Stimulated activated CD4-positive, alpha-beta T cell treated with anti-CD3 and anti-CD28 coated beads, TNF-alpha, amount 100 ng/mL, for 48 hours (primary cell): Measurements from ENCODE around the gene BMP2K.

Source experiments
- DNase-seq, 3 donors: peaks; one replicate each; pipeline ENCODE4 v3.0.0-alpha.2; 2020; ENCODE audit warnings: low read depth in 3 of 3

Gene BMP2K

DNA sequence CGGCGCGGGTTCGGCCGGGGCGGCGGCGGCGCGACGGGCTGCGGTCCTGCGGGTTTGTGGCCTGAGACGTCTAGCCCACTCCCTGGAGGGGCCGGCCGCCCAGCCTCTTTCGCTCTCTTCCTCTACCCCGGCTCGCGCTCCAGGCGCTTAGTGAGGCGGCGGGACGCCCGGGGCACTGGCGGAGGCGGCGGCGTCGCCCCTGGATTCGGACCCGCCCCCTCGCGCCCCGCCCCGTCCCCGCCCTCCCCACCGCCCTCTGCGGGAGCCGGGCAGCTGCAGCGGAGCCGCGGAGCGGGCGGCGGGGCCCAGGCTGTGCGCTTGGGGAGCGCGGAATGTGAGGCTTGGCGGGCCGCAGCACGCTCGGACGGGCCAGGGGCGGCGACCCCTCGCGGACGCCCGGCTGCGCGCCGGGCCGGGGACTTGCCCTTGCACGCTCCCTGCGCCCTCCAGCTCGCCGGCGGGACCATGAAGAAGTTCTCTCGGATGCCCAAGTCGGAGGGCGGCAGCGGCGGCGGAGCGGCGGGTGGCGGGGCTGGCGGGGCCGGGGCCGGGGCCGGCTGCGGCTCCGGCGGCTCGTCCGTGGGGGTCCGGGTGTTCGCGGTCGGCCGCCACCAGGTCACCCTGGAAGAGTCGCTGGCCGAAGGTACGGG is at the start of gene BMP2K:
BMP2K (plus strand) TSS at position 272 of the 650 bp plus-strand sequence; CDS start at position 466, 194 bp downstream.
- peak; percentile 53 to 72 (median 58) for DNase-seq

DNA sequence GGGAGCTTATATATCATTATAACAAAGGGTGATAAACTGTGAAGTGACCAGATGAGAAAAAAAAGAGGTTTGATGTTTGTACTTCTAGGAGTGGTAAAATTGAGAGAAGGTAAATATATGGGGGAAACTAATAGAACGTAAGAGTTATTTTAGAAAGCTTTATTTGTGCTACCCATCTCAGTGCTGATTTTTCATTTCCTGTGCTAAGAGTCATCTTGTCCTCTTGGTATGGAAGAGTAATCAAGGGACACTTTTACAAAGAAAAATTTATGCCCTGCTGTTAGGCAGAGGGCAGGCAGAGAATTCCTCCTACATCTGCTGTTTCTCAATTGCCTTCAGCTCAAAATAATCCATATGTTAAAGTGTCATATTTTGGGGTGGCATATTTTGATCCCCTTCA is 49.6 kb upstream of the BMP2K start:
- DNase-seq: no peak

DNA sequence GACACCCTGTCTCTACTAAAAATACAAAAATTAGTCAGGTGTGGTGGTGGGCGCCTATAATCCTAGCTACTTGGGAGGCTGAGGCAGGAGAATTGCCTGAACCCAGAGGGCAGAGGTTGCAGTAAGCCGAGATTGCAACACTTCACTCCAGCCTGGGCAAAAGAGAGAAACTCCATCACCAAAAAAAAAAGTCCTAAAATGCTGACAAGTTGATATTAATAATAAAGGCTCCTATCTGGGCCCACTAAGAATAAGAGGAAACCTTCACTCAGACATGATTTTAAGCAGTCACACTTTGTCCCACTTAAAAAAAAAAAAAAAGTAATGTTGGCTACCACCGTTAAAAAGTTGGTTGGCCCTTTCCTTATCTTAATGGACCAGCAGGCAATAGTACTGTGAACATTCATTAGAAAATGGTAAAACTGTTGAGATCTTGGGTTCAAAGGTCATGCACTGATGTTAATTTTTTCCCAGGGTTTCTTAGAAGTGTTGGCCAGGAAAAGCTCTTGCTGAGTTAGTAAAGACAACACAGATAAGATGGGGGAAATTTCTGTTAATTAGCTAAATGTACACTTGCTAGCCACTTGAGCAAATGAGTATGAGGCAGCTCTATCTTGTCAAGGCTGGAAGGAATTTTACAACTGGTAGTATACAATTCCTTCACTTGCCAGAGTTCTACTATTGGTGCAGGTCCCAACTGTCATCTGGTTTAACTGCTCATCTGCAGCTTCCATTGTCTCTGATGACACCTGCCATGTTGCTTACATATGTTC is 43.6 kb upstream of the BMP2K start:
- no peak for DNase-seq

DNA sequence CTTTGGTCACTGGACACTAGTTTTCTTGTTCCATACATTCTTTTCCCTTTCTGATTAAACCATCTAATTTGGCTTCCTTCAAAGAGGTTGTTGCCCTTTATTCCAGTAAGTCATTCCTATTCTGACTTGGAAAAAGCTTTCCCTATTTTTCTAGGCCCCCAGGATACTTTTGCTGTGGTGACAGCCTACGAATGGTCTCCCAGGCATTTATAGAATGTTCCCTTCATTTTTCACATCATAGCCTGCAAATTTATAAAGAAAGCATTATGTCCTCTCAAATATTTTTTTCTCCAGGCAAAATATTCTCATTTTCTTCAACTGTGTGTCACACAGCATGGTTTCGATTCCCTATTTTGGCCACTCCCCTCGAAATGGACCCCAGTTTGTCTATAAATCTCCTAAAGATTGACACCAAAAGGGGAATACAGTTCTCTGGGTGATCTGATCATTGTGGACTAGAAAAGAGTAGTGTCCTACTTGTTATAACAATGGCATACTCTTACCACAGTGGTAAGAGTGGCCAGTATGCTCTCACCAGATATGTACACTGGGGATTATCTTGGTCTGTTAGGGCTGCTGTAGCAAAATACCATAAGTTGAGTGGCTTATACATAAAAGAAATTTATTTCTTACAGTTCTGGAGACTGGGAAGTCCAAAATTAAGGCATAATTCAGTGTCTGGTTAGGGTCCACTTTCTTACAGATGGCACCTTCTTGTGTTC is 41.5 kb upstream of the BMP2K start:
- no peak for DNase-seq

GRCh38 chr4:78735697-78736096 is 40.5 kb upstream of the BMP2K start:
- DNase-seq: no peak

DNA sequence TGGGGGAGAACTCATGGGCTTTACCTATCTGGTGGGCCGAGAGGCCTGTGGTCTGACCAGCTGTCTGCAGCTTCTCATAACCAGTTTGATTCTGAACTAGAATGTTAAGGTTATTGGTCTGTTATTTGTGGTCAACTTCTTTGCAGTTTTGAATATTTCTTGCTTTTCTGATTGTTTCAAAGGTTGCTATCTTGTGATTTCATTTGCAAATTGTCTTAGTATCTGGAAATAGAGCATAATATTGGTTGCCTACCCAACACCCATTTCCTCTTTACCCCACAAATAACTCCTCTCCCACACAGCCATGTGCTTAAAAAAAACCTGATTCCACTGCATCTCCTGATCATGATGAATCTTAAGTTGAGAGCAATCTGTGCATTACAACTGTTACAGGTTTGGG is 39.1 kb upstream of the BMP2K start:
- DNase-seq: no peak

GRCh38 chr4:78737973-78738372 is 38.2 kb upstream of the BMP2K start:
- no peak for DNase-seq

DNA sequence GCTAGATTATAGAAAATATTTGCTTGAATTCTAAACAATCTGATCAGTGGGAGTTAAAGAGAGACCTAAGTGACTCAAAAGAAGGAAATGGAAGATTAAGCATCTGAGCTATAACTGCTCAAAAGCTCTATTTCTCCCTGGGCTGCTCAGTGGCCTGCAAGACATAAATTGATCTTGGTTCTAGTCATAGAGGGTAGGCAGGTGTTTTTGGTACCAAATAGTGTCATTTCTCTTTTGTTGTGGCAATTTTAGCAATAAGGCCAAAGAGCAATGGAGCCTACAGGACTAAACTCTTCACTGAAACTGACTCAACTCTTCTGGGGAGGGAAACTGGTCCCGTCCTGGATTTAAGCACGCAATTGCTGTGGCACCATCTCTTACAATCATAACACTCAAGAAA is 33.9 kb upstream of the BMP2K start:
- DNase-seq: no peak

DNA sequence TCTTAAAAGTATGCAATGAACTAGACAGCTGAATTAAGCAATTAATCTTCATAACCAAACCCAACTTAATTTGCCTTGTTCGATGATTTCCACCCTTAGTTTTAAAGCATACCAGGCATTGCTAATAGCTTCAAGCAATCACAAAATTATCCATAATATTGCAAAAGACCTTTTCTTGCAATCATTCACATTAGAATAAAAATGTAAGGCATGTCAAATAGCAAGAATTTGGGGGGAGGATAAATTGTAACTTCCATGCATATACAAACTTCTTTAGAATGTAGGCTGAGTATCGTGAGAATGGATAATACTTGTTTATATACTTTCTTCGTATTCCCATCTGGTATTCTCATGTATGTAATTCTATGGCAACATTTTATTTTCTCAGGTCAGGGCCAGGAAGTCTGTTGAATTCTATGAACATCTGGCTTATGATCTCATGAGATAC is 28.7 kb upstream of the BMP2K start:
- no peak for DNase-seq

DNA sequence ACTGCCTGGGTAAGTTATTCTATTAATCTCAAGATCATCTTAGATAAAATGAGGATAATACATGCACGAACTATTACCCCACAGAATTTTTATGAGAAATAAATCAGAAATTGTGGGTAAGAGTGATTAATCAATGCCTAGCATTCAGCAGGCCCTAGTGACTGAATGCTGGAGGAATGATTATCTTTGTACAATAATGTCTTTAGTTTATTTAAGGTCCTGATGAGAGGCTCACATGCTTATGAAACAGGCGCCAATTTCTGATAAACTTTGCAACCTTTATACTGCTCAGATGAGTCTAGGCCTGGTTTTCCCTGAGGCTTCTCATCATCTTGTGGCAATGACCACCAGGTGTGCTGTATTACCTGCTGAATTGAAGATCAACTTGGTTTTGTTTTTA is 27.8 kb upstream of the BMP2K start:
- DNase-seq: no peak

DNA sequence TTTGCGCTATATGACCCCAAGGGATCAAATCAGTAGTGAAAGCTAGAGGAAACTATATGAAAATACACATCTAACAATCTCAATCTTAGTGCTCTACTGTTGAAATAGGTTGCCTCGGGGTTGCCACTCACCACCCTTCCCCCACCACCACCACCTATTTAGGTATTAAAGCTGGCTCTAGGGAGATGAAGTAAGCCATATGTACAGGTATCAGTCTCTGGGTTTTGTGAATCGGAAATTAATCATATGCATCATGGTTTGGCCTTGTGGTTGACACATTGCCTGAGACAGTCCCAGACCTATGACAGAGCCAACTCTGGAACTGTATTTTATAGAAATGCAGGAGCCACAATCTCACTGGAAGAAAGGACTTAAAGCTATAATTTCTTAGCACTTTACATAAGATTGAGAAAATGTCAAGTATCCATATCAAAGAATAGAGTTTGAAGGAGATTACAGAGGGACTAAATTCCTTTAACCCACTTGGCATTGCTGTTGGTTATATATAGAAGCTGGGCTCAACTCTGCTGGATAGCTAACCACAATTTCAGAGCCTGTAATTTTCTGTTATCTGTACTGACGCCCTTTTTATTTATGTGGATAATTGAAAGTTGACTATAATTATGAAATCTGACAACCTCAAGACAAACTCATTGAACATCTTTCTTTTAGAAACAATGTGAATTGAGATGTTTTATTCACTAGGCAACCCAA is 26.7 kb upstream of the BMP2K start:
- no peak for DNase-seq

DNA sequence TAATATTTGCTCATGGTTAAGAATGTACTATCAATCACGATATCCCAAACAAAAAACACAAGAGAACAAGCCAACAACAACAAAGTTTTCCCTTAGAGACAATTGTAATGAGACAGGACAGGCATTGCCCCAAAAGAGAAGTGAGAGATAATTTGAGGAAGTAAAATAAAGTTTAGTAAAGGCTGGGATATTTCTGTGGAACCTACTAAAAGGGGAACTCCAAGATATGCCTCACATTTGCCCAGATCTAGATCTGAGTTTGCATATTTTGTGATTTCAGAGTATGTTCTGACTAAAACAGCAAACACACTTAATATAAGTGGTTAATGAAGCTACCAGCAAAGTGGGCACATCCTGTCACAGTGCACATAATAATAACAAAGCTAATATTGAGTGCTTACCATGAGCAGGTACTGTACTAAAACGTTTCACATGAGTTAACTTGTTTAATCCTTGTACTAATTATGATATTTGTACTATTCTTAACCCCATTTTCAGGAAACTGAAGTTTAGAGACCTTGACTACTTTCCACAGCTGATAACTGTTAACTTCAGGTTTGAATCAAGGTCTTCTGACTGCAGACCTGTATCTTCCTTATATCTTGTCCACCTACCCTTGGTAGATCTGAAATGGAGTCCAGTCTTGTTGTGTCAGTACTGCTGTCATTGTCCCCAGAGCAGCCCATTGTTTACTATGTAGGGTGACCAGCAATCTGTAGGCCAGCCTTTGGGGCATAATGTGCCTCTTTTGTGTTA is 26.0 kb upstream of the BMP2K start:
- no peak for DNase-seq

GRCh38 chr4:78753091-78753490 is 23.1 kb upstream of the BMP2K start:
- DNase-seq: no peak

- DNase-seq: no peak
Measured at GRCh38 chr4:78754872-78755271, 21.3 kb upstream of the BMP2K start.

- DNase-seq: no peak
Measured at GRCh38 chr4:78756137-78756536, 20.0 kb upstream of the BMP2K start.

DNA sequence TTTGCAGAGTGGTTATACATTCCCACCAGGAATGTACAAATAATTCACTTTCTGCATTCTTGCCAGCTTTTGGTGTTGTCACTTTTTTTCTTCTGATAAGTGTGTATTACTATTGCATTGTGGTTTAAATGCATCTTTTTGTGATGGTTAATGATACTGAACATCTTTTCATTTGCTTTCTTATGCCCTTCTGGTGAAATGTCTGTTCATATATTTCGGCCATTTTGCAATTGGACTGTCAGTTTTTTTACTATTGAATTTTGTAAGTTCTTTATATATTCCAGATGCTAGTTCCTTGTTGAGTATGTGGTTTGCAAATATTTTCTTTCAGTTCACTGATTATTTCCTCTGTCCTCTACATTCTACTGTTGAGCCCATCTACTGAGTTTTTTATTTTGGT is 19.4 kb upstream of the BMP2K start:
- no peak for DNase-seq

GRCh38 chr4:78757574-78757973 is 18.6 kb upstream of the BMP2K start:
- DNase-seq: no peak

DNA sequence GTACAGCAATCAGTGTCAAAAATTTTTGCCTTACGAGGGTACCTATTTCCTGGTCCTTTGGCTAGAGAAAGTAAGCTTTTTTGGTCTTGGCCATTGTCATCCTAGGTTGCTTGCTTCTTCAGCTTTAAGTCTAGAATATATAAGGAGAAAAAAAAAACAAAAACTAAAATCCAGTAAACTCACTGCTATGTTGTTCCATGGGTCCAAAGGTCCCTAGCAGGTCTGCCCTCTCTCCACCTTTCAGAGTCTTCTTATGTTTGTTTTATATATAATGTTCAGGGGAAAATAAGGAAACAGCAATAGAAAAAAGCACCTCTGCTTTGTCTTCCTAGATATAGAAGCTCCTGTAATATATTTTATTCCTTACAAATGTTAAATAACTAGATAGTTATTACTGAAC is 18.1 kb upstream of the BMP2K start:
- DNase-seq: no peak

DNA sequence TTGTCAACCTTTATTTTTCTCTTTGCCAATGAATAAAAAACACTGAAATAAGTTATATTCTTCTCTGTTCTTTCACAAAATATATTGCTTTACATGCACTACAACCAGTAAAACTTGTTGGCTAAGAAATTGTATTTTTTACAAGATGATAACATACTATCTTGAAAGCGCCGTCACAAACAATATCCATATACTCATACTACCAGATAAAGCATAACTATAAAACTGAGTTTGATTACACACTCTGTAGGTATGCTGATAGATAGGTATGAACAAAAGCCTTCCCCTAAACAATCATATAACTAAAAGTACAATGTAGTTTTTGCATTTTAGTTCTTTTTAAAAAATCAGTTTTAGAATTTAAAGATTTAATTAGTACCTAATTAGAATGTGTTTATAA is 13.6 kb upstream of the BMP2K start:
- no peak for DNase-seq

DNA sequence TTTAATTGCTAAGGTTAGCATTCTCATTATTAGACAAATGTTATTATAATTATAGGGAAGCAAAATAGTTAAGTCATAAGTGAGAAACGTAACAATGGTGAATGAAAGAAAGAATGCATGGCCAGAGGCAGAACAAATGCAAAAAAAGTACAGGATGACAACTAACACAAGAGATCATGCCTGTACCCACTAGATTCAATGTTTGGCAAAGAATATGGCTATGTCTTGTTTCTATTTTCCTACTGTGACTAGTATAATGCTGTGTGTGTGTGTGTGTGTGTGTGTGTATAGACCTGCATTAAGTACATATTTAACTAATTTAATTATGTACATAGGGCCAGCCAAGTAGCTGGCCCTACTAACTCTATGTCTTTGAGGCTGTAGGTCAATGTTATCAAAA is 12.9 kb upstream of the BMP2K start:
- no peak for DNase-seq

DNA sequence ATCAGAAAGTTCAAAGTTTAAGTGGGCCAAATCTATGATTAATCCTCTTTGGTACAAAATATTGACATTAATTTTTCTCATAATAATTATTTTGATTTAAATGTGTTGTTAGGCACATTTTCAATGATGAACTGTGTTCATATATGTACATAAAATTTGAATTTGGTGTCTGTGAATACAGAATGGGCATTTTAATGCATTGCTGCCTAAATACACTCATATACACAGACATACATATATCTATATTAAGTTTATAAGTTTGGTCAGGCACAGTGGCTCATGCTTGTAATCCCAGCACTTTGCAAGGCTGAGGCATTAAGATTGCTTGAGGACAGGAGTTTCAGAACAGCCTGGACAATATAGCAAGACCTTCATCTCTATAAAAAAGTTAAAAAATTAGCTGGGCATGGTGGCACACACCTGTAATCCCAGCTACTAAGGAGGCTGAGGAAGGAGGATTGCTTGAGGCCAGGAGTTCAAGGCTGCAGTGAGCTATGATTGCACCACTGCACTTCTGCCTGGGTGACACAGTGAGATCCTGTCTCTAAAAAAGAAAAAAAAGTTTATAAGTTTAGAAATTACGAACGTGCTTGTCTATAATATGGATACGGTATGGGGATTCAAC is 12.3 kb upstream of the BMP2K start:
- DNase-seq: no peak
